GM19193 (cell line): ENCODE data around the gene LTBP3.

Source experiments
- POLR2A ChIP-seq: IDR thresholded peaks from 4 replicates; pipeline ENCODE4 v1.6.1; 2011; ENCODE audit not compliant: insufficient read depth, insufficient read length; ENCODE audit errors: extremely low read depth

The LTBP3 gene

GRCh38 chr11:65565624-65566453, 7.7 kb upstream of the LTBP3 start:
- TF ChIP-seq POLR2A: no peak

GRCh38 chr11:65563601-65564000, 5.4 kb upstream of the LTBP3 start:
- TF ChIP-seq POLR2A: no peak

GRCh38 chr11:65562788-65563187, 4.6 kb upstream of the LTBP3 start:
- no peak for TF ChIP-seq POLR2A

DNA sequence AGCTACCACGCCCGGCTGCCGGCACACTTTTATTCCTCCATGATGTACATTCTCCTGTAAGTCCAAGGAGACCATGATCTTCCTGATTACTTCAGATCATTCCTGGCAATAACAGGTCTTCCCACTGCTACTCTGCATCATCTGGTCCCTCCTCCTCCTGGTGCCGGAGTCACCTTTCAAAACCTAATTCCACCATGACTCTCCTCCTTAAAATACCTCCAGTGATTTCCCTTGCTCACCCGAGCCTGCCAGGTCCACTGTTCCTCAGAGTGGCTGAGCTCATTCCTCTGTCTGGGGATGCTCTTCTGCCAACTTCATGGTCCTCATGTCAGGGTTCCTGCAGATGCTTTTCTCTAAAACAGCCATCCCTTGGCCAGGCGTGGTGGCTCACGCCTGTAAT, 3.9 kb upstream of the LTBP3 start:
- TF ChIP-seq POLR2A: no peak

DNA sequence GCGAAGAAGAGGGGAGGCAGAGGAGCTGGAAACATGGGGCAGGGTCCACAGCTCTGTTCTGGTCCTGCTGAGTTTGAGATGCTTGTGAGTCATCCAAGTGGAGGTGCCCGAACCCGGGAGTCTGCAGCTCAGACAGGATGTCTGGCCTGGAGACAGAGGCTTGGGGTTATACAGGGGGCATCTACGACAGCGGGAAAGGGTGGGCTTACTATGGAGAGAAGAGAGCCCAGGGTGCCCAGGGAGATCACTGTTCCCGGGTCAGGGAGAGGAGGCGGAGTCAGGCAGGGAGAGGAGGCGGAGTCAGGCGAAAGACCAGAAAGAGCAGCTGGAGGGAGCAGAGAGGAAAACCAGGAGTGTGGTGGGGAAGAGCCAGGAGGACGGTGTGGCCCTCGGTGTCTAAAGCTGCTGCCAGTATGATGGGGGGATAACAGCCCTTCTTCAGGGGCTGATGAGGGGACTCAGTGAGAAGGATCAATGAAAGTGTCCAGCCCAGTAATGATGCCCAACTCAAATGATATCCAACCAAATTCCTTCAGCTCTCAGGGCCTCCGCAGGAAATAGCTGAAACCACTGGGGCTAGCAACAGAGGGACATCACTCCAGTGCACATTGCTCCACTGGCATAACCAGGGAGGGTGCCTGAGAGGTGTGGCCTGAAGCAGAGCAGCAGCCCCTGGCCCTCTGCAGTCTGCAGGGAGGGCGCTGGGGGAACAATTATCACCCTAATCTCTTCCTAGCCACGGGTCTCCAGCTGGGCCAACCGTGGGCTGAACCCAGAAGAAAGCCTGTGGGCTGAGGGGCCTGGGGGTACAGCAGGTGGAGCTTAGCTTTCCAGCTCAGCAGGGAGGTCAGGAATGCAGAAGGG, 2.6 kb upstream of the LTBP3 start:
- no peak for TF ChIP-seq POLR2A

GRCh38 chr11:65559951-65560537, 1.9 kb upstream of the LTBP3 start:
- TF ChIP-seq POLR2A: no peak

GRCh38 chr11:65559535-65559934, 1.4 kb upstream of the LTBP3 start:
- TF ChIP-seq POLR2A: no peak

GRCh38 chr11:65558930-65559509, 861 bp upstream of the LTBP3 start:
- no peak for TF ChIP-seq POLR2A

GRCh38 chr11:65557280-65558001, 718 bp downstream of the LTBP3 start:
- no peak for TF ChIP-seq POLR2A

DNA sequence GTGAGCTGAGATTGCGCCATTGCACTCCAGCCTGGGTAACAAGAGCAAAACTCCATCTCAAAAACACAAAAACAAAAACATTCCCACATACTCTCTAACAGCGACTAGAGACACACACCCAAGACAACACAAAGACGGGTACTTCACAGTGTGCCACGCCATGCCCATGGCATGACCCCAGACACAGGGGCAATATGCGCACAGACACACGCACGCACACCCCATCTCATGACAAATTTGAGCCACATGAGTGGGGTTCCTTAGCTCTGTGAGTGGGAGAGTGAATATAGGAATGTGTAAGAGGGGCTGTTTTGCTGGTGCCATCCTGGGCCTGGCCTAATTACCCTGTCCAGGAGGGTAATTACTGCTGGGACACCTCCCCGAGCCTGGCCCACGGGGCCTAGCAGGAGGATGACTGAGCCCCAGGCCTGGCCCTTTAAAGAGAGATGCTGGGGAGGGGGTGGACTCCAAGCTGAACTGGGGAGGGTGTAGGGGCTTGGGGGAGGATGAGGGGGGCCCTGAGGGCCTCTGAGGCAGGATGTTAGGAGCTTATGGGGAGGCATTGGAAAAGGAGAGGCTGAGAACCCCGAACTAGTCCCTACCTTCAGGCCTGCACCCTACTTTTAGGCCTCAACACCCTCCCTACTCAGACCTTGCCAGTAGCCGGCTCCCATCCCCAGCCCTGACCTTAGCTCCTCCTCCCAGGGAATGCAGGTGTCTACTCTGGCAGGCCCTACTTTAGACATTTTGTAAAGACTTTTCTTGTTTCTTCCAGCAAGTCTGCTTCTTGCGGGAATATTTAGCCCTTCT, 1.5 kb downstream of the LTBP3 start:
- TF ChIP-seq POLR2A: no peak

GRCh38 chr11:65555693-65556231, 2.4 kb downstream of the LTBP3 start:
- TF ChIP-seq POLR2A: no peak

- TF ChIP-seq POLR2A: no peak
Observed at GRCh38 chr11:65554842-65555430, 3.2 kb downstream of the LTBP3 start.

DNA sequence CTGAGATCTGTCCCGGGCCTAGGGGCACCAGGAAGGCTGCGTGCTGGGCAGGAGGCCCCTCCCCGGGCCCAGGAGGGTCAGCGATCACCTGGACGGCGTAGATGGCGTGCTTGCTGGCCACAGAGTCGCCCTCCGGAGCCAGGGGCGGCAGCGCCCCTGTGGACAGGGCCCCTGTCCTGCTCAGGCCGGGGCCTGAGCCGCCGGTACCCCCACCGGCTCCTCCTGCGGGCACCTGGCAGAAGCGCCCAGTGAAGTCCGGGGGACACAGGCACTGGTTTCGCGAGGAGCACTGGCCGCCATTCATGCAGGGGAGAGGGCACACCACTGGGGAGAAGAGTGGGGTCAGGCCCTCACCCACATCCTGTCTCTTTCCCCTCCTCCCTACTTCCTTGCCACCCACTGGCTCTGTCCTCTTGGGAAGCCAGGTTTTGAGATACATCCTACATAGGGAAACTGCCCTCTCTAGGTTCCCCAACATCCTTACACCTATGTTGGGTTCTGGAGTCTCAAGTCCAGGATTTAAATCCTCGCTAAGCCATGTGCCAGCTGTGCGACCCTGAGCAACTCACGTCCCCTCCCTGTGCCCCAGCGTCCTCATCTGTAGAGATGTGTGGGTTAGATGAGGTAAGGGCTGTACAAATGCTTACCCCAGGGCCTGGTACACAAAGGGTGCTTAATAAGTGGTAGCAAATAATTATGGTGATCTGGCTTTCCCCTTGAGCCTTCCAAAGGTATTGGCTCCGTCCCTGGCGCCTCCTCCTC, 3.9 kb downstream of the LTBP3 start:
- no peak for TF ChIP-seq POLR2A
